H1 (cell line): ENCODE results near the gene METTL8. TPM values are rescaled to one million over a fixed set of nuclear protein-coding genes. Genes with fewer than 3 reads are reported as not detected.

Source experiments
- CTCF ChIA-PET: fragments of 300-600 bp; sonication (Branson Sonifier 250); formaldehyde crosslinking; loops from one replicate; lab custom pipeline; 2021; ENCODE audit not compliant: partially characterized antibody; lab: Charles Lee
- POLR2A ChIA-PET: fragments of 300-600 bp; sonication (Branson Sonifier 250); formaldehyde crosslinking; loops from one replicate; lab custom pipeline; 2021; ENCODE audit warnings: inconsistent platforms; ENCODE audit not compliant: partially characterized antibody; lab: Charles Lee
- DNase-seq, 2 experiments: peaks; one replicate each; pipeline versions ENCODE4 v3.0.0 to v3.0.0-alpha.2; 2010 to 2022; ENCODE audit warnings: low spot score in 2 of 2, low read depth in 1 of 2, mixed read lengths in 1 of 2
- FAIRE-seq: peaks from 2 replicates; lab custom pipeline; 2011; peaks lifted over from hg19 to GRCh38; lab: Jason Lieb, UNC
- H2AFZ ChIP-seq: 2 replicates; pipeline ENCODE4 v1.8.1; 2012; ENCODE audit warnings: low read length, inconsistent platforms
- H2AK5ac ChIP-seq: 2 replicates; pipeline ENCODE4 v1.6.1; 2013; ENCODE audit warnings: low read depth, low read length
- H2BK120ac ChIP-seq: replicated peaks from 2 replicates; pipeline ENCODE3; 2013; ENCODE audit warnings: low read depth, low read length, inconsistent platforms
- H2BK12ac ChIP-seq: 2 replicates; pipeline ENCODE4 v1.6.1; 2013; ENCODE audit warnings: low read depth, low read length
- H2BK15ac ChIP-seq: 2 replicates; pipeline ENCODE4 v1.6.1; 2013; ENCODE audit warnings: low read length
- H2BK20ac ChIP-seq: 2 replicates; pipeline ENCODE4 v1.6.1; 2013; ENCODE audit warnings: low read length
- H2BK5ac ChIP-seq: 2 replicates; pipeline ENCODE4 v1.6.1; 2013; ENCODE audit warnings: low read depth, low read length
- H3K14ac ChIP-seq: 2 replicates; pipeline ENCODE4 v1.6.1; 2013; ENCODE audit warnings: inconsistent platforms; ENCODE audit not compliant: insufficient read length
- H3K18ac ChIP-seq: 2 replicates; pipeline ENCODE4 v1.6.1; 2013; ENCODE audit warnings: low read length; ENCODE audit errors: extremely low read depth
- H3K23ac ChIP-seq: 2 replicates; pipeline ENCODE4 v1.6.1; 2013; ENCODE audit warnings: inconsistent platforms; ENCODE audit not compliant: insufficient read length
- H3K23me2 ChIP-seq: 2 replicates; pipeline ENCODE4 v1.6.1; 2013; ENCODE audit warnings: low read depth, low read length
- H3K27ac ChIP-seq: 2 replicates; pipeline ENCODE4 v1.6.1; 2011; ENCODE audit warnings: low read depth, low read length, inconsistent platforms
- H3K27me3 ChIP-seq, 4 experiments: replicated peaks in 1 of 4; 1 replicate in 1 of 4; 2 replicates in 3 of 4; pipeline versions ENCODE4 v1.6.1 to v1.8.1; 2011 to 2013; ENCODE audit warnings: low read length in 3 of 4, mild to moderate bottlenecking in 3 of 4, inconsistent platforms in 2 of 4, mixed read lengths in 2 of 4, moderate library complexity in 1 of 4; ENCODE audit not compliant: control insufficient read depth in 3 of 4, insufficient read depth in 3 of 4; ENCODE audit errors: extremely low read depth in 1 of 4
- H3K36me3 ChIP-seq, 4 experiments: 2 replicates each; pipeline versions ENCODE4 v1.6.1 to v1.8.1; 2011 to 2013; ENCODE audit warnings: mild to moderate bottlenecking in 4 of 4, low read length in 3 of 4, moderate library complexity in 2 of 4, control low read depth in 1 of 4, inconsistent platforms in 1 of 4; ENCODE audit not compliant: insufficient read depth in 4 of 4, control insufficient read depth in 2 of 4
- H3K4ac ChIP-seq: replicated peaks from 2 replicates; pipeline ENCODE3; 2013; ENCODE audit warnings: low read length, low read depth, mixed read lengths, inconsistent platforms; ENCODE audit not compliant: insufficient read length
- H3K4me1 ChIP-seq, 4 experiments: replicated peaks in 1 of 4; 1 replicate in 1 of 4; 2 replicates in 3 of 4; pipeline versions ENCODE4 v1.6.1 to v1.8.1; 2011 to 2013; ENCODE audit warnings: low read length in 3 of 4, inconsistent platforms in 2 of 4, mixed read lengths in 1 of 4; ENCODE audit not compliant: insufficient read depth in 4 of 4, control insufficient read depth in 3 of 4
- H3K4me2 ChIP-seq, 2 experiments: 2 replicates each; pipeline versions ENCODE4 v1.6.1 to v1.8.1; 2011 to 2013; ENCODE audit warnings: low read depth in 2 of 2, low read length in 2 of 2, control low read depth in 1 of 2, inconsistent platforms in 1 of 2, mild to moderate bottlenecking in 1 of 2; ENCODE audit not compliant: insufficient read depth in 1 of 2
- H3K4me3 ChIP-seq, 4 experiments: fragments of 200-600, 300-600 bp in 1 of 4; sonication (generic), shearing (Covaris generic), sonication (Bioruptor Twin) in 1 of 4; 2 replicates each; pipeline versions ENCODE4 v1.5.1 to v1.8.1; 2011 to 2016; ENCODE audit warnings: low read length in 4 of 4, low read depth in 3 of 4, control low read depth in 2 of 4, inconsistent platforms in 2 of 4, mild to moderate bottlenecking in 2 of 4, mixed read lengths in 1 of 4, moderate library complexity in 1 of 4; ENCODE audit not compliant: insufficient read depth in 2 of 4; ENCODE audit errors: extremely low read depth in 1 of 4
- H3K56ac ChIP-seq: replicated peaks from 2 replicates; pipeline ENCODE3; 2013; ENCODE audit warnings: low read depth, mild to moderate bottlenecking, mixed read lengths, low read length, inconsistent platforms; ENCODE audit not compliant: insufficient read length
- H3K79me1 ChIP-seq: 2 replicates; pipeline ENCODE4 v1.6.1; 2013; ENCODE audit warnings: low read depth, low read length, control low read depth
- H3K79me2 ChIP-seq, 2 experiments: 2 replicates each; pipeline versions ENCODE4 v1.6.1 to v1.8.1; 2012 to 2013; ENCODE audit warnings: low read length in 2 of 2, mild to moderate bottlenecking in 2 of 2, inconsistent platforms in 1 of 2; ENCODE audit not compliant: insufficient read depth in 2 of 2, control insufficient read depth in 1 of 2
- H3K9ac ChIP-seq, 4 experiments: replicated peaks in 1 of 4; 1 replicate in 1 of 4; 2 replicates in 3 of 4; pipeline versions ENCODE4 v1.6.1 to v1.8.1; 2011 to 2013; ENCODE audit warnings: low read depth in 3 of 4, low read length in 3 of 4, control low read depth in 2 of 4, mild to moderate bottlenecking in 2 of 4, moderate library complexity in 2 of 4, inconsistent platforms in 1 of 4; ENCODE audit errors: extremely low read depth in 1 of 4
- H3K9me3 ChIP-seq, 2 experiments: 2 replicates each; pipeline versions ENCODE4 v1.6.1 to v1.8.1; 2012 to 2013; ENCODE audit warnings: mild to moderate bottlenecking in 2 of 2, moderate library complexity in 2 of 2, control low read depth in 1 of 2, inconsistent platforms in 1 of 2, low read depth in 1 of 2, low read length in 1 of 2, mixed read lengths in 1 of 2; ENCODE audit not compliant: insufficient read depth in 2 of 2
- H4K20me1 ChIP-seq, 2 experiments: replicated peaks in 1 of 2; 2 replicates each; pipeline versions ENCODE3 to v1.8.1; 2011 to 2013; ENCODE audit warnings: inconsistent platforms in 2 of 2, low read length in 2 of 2, mild to moderate bottlenecking in 1 of 2; ENCODE audit not compliant: insufficient read depth in 2 of 2, control insufficient read depth in 1 of 2
- H4K5ac ChIP-seq: 2 replicates; pipeline ENCODE4 v1.6.1; 2013; ENCODE audit warnings: low read length, low read depth, mixed read lengths, inconsistent platforms; ENCODE audit not compliant: insufficient read length
- H4K8ac ChIP-seq: 2 replicates; pipeline ENCODE4 v1.8.0; 2013; ENCODE audit warnings: mild to moderate bottlenecking, moderate library complexity, low read length, inconsistent platforms; ENCODE audit not compliant: insufficient read depth; ENCODE audit errors: extremely low read depth
- H4K91ac ChIP-seq: replicated peaks from 2 replicates; pipeline ENCODE3; 2013; ENCODE audit warnings: low read length, mixed read lengths, inconsistent platforms; ENCODE audit not compliant: insufficient read length
- BCL11A ChIP-seq, 2 experiments: IDR thresholded peaks; one replicate each; pipeline ENCODE4 v1.6.1; 2011; ENCODE audit warnings: low read depth in 2 of 2, low read length in 2 of 2, mild to moderate bottlenecking in 2 of 2
- BRCA1 ChIP-seq: IDR thresholded peaks from 2 replicates; pipeline ENCODE4 v1.6.1; 2012; ENCODE audit warnings: low read depth, low read length, improper control_type of control experiment
- JUN ChIP-seq: IDR thresholded peaks from 2 replicates; pipeline ENCODE4 v1.6.1; 2011; ENCODE audit warnings: low read depth, mild to moderate bottlenecking, improper control_type of control experiment, low read length
- SIN3A ChIP-seq, 2 experiments: IDR thresholded peaks in 1 of 2; conservative IDR thresholded peaks in 1 of 2; 2 replicates each; pipeline ENCODE4 v1.6.1; 2011 to 2012; ENCODE audit warnings: low read length in 2 of 2, improper control_type of control experiment in 1 of 2, low read depth in 1 of 2, mild to moderate bottlenecking in 1 of 2
- WGBS, 2 experiments: shearing (Covaris generic) in 1 of 2; methylation state at CpG; one replicate each; pipeline versions ENCODE4 v1.1.6 to v1.1.7; 2013 to 2015; ENCODE audit warnings: low lambda C conversion rate in 2 of 2, mixed read lengths in 2 of 2, inconsistent platforms in 1 of 2, low coverage in 1 of 2, missing lambda C conversion rate in 1 of 2; ENCODE audit not compliant: insufficient replicate concordance in 2 of 2, insufficient coverage in 1 of 2, insufficient read length in 1 of 2; ENCODE audit errors: extremely low coverage in 1 of 2, missing lambda C conversion rate in 1 of 2; 5-methylcytosine and 5-hydroxymethylcytosine counted together
- polyA plus RNA-seq, 7 experiments: library from polyadenylated mRNA; depleted of rRNA in 3 of 7; stranded (reverse) in 5 of 7; unstranded in 2 of 7; fragments of >200 nt in 5 of 7; fragments of 200-250 nt in 2 of 7; gene quantifications; 1 replicate in 5 of 7; 2 replicates in 1 of 7; 4 replicates in 1 of 7; pipeline versions ENCODE4 v1.2.1 to v1.2.3, GENCODE V29; 2011 to 2013; ENCODE audit warnings: missing spikeins in 2 of 7, mixed read lengths in 2 of 7
- total RNA-seq: library from RNA; stranded (reverse); fragmentation: NEBNext Ultra II Directional; extraction: Animal tissue kit (Norgen Biotek cat#: 25700); gene quantifications from 2 replicates; pipeline ENCODE4 v1.2.1, GENCODE V29; 2021

The METTL8 gene
- total and polyA plus RNA-seq, 2 of the 8 experiments (the other 6 are each of a cell fraction or from before 2014, with no cell fraction given) = 17.6 to 79.7 TPM

DNA sequence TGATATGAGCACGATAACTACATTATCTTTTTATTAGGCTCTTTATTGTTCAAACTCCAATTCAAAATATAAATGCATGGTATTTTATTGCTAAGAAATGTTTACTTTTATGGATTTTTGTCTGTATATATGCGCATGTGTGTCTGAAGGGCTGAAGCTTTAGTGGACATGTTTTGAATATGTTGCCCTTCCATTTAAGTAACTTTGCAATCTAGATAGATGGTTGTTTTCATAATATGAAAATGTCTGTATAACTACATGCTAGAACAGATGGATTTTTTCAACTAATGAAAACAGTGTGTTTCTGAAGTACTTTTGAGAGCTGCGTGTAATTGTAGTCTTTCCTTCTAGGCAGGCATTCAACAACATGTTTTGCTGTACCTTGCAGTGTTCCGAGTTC is 19.0 kb upstream of the METTL8 start:
- H4K8ac ChIP-seq = no peak overlapping the region
- FAIRE-seq = no peak
- POLR2A ChIA-PET = no interaction called here
- H3K79me1 ChIP-seq = peaks cover 3% of the 10 kb centered on the region
- H3K9ac ChIP-seq = no peak overlapping the region
- no peak overlapping the region for H4K91ac ChIP-seq
- TF ChIP-seq BCL11A (IDR thresholded peaks at IDR 0.05; ENCODE audit: low read depth in 2 of 2, low read length in 2 of 2) (no peak), BRCA1 (no peak), JUN (no peak), SIN3A (conservative IDR thresholded peaks at IDR 0.05 in 1 of 2, IDR thresholded peaks at IDR 0.05 in 1 of 2; ENCODE audit: low read depth in 1 of 2, low read length in 2 of 2) (no peak)
- TF ChIP-seq, all 59 proteins: peak for 0
- no peak overlapping the region for H2BK15ac ChIP-seq
- H3K4me3 ChIP-seq = no peak overlapping the region
- H2BK20ac ChIP-seq = no peak overlapping the region
- WGBS, 2 experiments = 95% methylated on average over 4 of the region's 4 CpGs; no CpG with 5 or more reads in 1 of the 2 experiments
- H3K4ac ChIP-seq = no peak overlapping the region
- no peak overlapping the region for H3K56ac ChIP-seq
- H3K79me2 ChIP-seq = peaks cover 0 to 6% of the 10 kb centered on the region in 2 experiments; a peak in 1 of 4 replicates
- no peak for DNase-seq
- no peak overlapping the region for H3K4me2 ChIP-seq
- H3K27me3 ChIP-seq = no peaks in the 10 kb centered on the region
- H3K23me2 ChIP-seq = no peaks in the 10 kb centered on the region; the same call in 1 of the 2 replicates
- H3K23ac ChIP-seq = no peak overlapping the region
- no peak overlapping the region for H2AFZ ChIP-seq
- no peak overlapping the region for H2BK5ac ChIP-seq
- H2AK5ac ChIP-seq = no peak overlapping the region
- peaks cover 4 to 62% (median 20%) of the 10 kb centered on the region in 4 experiments; a peak in 7 of 8 replicates for H3K36me3 ChIP-seq
- no peaks in the 10 kb centered on the region for H3K9me3 ChIP-seq
- H3K27ac ChIP-seq = no peak overlapping the region
- no peak overlapping the region for H3K18ac ChIP-seq
- H4K20me1 ChIP-seq = peaks cover 0 to 1% of the 10 kb centered on the region in 2 experiments
- no peak overlapping the region for H2BK120ac ChIP-seq
- H2BK12ac ChIP-seq = no peak overlapping the region
- no peak overlapping the region for H3K14ac ChIP-seq
- no peaks in the 10 kb centered on the region for H3K4me1 ChIP-seq
- CTCF ChIA-PET = interaction anchor here (0.9 kb wide), 1 partner anchor 524 kb away, joined by 4 read pairs; the partner anchor contains the start of gene GORASP2
- H4K5ac ChIP-seq = no peak overlapping the region
